HG02973 (cell line): ENCODE measurements around the gene NHS.

Source experiments
- ATAC-seq: cut with Tn5 transposase; IDR thresholded peaks from one replicate; pipeline ENCODE4 v1.9.1; 2021; ENCODE audit warnings: moderate library complexity; ENCODE audit not compliant: unreplicated experiment

The NHS gene

DNA sequence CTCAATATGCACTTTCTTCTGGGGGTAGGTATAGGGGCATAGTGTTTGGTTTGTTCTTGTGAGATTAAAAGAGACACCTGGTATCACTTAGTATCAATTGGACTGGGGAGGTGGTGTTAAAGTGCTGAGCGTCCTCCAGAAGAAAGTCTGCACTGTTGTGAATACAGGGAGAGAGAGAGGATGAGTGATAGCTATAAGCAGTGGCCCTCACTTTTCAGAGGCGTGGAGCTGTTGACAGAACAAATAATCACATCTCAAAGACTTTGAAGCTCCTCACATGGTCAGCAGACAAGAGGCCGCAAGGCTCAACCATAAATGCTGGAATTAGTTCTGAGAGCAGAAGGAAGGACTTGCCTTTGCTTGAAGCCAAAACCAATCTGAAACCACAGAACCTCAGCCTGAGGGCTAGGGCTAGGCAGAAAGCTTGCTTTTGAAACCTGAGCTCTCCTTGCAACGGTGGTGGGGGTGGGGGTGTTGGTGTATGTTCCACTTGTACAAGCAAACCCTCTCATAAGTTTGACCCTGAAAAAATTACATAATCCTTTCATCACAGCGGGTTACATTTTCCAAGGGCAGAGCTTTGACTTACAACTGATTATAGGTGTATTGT lies 239.1 kb downstream of the NHS start:
- no peak for ATAC-seq

GRCh38 chrX:17616936-17617335 lies 241.9 kb downstream of the NHS start:
- no peak for ATAC-seq

GRCh38 chrX:17617806-17618205 lies 242.8 kb downstream of the NHS start:
- no peak for ATAC-seq

- ATAC-seq, result no peak
These were observed 246.7 kb downstream of the NHS start for GRCh38 chrX:17621566-17622270.

DNA sequence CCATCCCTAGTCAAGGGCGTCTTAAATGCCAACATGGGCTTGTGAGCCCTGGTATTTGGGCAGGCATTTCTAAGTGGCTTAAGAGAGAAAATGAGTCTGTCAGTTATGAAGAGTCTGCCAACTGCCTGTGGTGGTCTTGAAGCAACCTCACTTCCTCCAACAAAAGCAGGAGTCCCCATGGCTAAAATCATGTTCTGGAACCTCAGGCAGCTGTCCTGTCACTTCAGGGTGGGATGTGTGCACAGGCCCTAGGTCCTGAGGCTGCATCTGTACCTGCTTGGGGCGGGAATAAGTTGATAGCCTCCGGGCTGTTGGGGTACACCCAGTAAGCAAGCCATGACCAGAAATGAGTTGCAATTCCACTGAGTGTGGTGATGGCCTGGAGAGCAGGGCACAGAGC lies 247.3 kb downstream of the NHS start:
- ATAC-seq, result no peak

DNA sequence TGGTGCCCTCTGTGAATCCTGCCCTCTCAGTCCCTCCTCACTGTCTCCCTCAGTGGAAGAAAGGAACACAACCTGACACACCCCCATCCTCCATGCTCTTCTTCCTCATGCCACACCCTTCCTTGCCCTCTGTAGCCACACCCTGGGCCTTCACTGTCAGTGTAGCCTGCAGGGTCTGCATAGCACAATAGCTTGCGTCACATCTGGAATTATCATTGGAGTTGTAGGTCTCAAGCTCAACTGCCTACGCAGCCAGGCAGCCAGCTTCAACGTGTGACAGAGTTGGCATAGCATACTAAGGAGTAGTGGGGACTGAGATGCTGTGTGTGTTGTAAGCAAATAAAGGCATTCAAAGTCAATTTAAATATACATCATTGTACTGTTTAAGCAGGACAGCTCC lies 248.8 kb downstream of the NHS start:
- ATAC-seq, result no peak

DNA sequence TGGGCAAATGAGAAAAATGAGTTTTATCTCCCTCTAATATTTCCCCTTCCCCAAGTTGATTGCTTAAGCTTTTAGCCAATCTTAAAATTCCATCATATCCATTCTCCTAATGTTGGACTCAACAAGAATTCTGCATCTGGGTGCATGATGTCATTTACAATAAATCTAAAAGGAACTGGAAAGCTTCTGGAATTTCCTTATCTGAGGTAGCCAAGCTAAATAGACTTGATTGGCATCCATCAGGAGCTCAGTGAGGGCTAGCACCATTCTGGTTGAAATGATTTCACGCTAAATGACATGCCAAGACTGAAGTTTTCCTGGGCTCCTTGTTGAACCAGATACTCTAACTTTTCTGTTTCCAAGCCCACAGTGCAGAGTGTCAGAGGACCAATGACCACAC lies 252.0 kb downstream of the NHS start:
- ATAC-seq, result no peak

- no peak for ATAC-seq
These were observed 254.0 kb downstream of the NHS start for GRCh38 chrX:17628976-17629375.

- ATAC-seq, result no peak
These were observed 254.5 kb downstream of the NHS start for GRCh38 chrX:17629519-17629918.

GRCh38 chrX:17631647-17632046 lies 256.6 kb downstream of the NHS start:
- no peak for ATAC-seq

- no peak for ATAC-seq
These were observed 257.9 kb downstream of the NHS start for GRCh38 chrX:17632942-17633341.

DNA sequence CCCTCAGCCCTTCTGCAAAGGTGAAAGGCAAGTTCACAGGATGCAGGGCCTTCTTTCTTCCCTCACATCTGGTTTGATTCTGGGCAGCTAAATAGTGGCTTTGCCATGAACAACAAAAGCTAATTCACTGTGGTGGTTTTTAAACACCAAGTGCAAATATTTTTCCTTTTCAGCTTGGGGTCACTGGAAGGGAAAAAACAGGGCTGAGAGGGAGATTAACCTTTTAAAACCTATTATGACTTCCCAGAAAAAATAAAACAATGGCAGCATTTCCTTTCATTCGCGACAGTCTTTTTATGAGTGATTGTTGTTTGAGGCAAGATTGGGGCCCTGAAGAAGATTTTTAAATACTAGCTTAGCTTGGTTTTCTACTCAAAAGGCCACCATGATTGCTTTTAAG lies 258.5 kb downstream of the NHS start:
- no peak for ATAC-seq

DNA sequence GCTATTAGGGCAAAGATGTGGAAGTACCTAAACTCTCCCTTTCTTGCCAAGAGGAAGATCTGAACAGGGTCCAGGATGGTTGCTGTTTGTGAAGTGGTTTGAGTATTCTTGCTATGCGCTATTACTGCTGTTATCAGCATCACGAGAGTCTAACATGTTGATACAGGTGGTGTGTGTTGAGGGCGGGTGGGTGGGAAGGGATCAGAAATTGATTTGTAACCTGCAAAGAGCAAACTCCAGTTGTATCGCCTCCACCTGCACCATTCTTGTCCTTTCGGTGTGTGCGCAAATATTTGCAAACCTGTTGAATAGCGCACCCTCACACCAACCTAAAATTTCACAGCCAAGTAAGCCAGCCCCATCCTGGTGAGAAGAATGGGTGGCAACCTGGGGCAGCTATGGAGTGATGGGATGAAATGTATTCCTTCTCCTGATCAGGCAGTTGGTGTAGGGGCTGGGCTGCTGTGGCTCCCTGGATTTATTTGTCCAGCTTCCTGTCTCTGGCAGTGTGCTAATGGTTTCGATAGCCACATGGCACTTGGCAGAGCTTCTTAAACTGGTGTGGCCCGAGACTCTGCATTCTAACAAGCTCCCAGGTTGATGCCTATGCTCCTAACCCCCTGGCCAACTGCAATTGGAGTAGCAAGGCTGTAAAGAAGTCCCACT lies 259.7 kb downstream of the NHS start:
- ATAC-seq, result no peak

GRCh38 chrX:17635231-17635630 lies 260.2 kb downstream of the NHS start:
- no peak for ATAC-seq

DNA sequence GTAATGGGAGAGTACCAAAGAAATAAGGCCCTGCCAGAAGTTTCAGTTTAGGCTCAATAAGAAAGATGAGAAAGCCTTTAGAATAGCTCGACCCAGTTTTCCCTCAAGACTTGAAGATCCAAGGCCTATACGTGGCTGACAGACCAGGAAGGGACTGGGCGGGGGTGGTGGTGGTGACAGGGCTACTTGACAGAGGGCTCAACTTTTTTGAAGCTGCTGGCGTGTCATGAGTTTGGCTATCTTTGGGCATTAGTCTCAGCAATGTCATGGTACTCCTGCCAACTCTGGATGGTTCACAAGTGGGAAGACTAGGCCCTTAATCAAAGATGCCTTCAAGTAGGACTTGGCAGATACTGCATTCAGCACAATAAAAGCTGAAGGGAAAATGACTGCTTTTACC lies 262.2 kb downstream of the NHS start:
- ATAC-seq, result no peak

DNA sequence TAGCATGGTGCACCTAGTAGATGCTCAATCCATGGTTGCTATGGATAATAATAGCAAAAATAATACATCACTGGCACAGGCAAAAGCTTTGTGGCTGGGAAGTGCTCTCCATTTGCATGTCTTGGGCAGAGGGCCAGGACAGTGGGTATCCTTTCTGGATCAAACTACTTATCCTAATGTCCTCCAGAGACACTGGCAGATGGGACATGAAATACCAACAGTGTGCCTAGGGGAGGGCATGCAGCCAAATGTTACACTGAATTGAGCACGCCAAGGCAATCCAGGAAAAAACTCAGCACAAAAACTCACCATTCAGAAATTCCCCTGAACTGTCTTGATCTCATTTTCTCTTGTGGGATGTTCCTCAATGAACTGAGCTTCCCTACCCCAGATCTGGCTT lies 263.7 kb downstream of the NHS start:
- no peak for ATAC-seq

GRCh38 chrX:17642891-17643290 lies 267.9 kb downstream of the NHS start:
- ATAC-seq, result no peak

DNA sequence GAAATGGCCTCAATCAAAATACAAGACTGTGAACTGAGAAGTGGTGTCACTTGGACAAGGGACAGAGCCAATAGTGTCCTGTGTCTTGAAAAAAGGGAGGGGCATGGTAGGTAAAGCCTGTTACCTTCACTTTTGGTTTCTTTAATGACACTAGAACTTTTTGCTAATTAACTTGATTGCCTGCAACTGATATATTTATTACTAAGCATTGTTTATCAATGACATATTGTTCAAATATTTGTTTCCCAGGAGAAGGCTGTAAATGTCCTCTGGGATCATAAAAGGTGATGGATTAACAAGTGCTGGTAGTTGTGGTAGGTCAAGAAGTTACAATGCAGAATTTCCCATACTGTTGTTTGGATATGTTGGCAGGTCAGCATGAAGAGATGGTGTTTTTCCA lies 268.5 kb downstream of the NHS start:
- ATAC-seq, result no peak

DNA sequence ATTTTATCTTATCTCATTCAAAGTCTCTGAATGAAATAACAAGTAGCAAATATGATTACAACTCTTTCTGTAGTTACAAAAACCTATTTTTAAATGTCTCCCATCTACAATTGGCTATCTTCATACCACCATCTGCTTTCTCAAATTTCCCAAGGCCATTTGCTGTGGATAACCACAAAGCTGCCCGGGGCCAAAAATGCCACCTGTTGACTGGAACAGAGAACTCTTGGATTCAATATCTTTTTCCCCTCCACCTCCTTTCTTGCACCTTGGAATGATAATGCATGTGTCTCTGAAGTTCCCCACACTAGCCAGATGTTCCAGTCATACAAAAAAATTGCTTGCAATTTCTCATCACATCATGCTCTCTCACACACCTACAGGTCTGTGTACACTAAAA lies 269.0 kb downstream of the NHS start:
- no peak for ATAC-seq

GRCh38 chrX:17654116-17654515 lies 279.1 kb downstream of the NHS start:
- ATAC-seq, result no peak

- no peak for ATAC-seq
These were observed 280.4 kb downstream of the NHS start for GRCh38 chrX:17655211-17656034.

GRCh38 chrX:17656035-17656418 lies 281.0 kb downstream of the NHS start:
- no peak for ATAC-seq
